DMS114 treated with DMSO at 0.1 percent for 48 hours (cell line): ENCODE measurements around the gene CPEB4.

ENCODE experiments used
- DNase-seq: peaks from one replicate; lab custom pipeline; 2025; ENCODE audit not compliant: unreplicated experiment; lab: John Stamatoyannopoulos, UW

The CPEB4 gene

GRCh38 chr5:173911623-173912022 is 23.5 kb downstream of the CPEB4 start:
- no peak for DNase-seq

GRCh38 chr5:173913686-173914321 is 25.7 kb downstream of the CPEB4 start:
- DNase-seq = no peak

- no peak for DNase-seq
These were observed 27.3 kb downstream of the CPEB4 start for GRCh38 chr5:173915310-173916014.

GRCh38 chr5:173916233-173916632 is 28.1 kb downstream of the CPEB4 start:
- DNase-seq = no peak

- DNase-seq = peak; percentile 98
These were observed 29.9 kb downstream of the CPEB4 start for GRCh38 chr5:173917788-173918786.

- DNase-seq = no peak
These were observed 31.3 kb downstream of the CPEB4 start for GRCh38 chr5:173919443-173919842.

GRCh38 chr5:173920024-173920753 is 32.0 kb downstream of the CPEB4 start:
- DNase-seq = no peak

- DNase-seq = no peak
These were observed 32.9 kb downstream of the CPEB4 start for GRCh38 chr5:173920866-173921555.

- no peak for DNase-seq
These were observed 34.4 kb downstream of the CPEB4 start for GRCh38 chr5:173922527-173922926.

- DNase-seq = no peak
These were observed 35.3 kb downstream of the CPEB4 start for GRCh38 chr5:173923218-173924095.

GRCh38 chr5:173924899-173925298 is 36.8 kb downstream of the CPEB4 start:
- no peak for DNase-seq

- no peak for DNase-seq
These were observed 37.4 kb downstream of the CPEB4 start for GRCh38 chr5:173925449-173926071.

- no peak for DNase-seq
These were observed 38.2 kb downstream of the CPEB4 start for GRCh38 chr5:173926359-173926758.

- DNase-seq = no peak
These were observed 40.9 kb downstream of the CPEB4 start for GRCh38 chr5:173928871-173929574.

GRCh38 chr5:173932695-173933139 is 44.6 kb downstream of the CPEB4 start:
- no peak for DNase-seq

GRCh38 chr5:173933901-173934300 is 45.8 kb downstream of the CPEB4 start:
- DNase-seq = no peak

GRCh38 chr5:173935396-173935795 is 47.2 kb downstream of the CPEB4 start:
- DNase-seq = no peak

- no peak for DNase-seq
These were observed 52.1 kb downstream of the CPEB4 start for GRCh38 chr5:173940269-173940668.
